Osteoblast (primary cell): ENCODE measurements around the gene ZFX. TPM values are rescaled to one million over a fixed set of nuclear protein-coding genes. Genes with fewer than 3 reads are reported as not detected.

ENCODE experiments used
- DNase-seq: peaks from one replicate; pipeline ENCODE4 v3.0.0; 2011; ENCODE audit warnings: low spot score, mixed read lengths; ENCODE audit not compliant: insufficient read length; ENCODE audit errors: missing footprints
- H2AFZ ChIP-seq: 2 replicates; pipeline ENCODE4 v1.6.0; 2011; ENCODE audit warnings: mild to moderate bottlenecking, low read length
- H3K27ac ChIP-seq: 2 replicates; pipeline ENCODE4 v1.5.1; 2011; ENCODE audit warnings: mild to moderate bottlenecking, low read depth, low read length, moderate library complexity
- H3K27me3 ChIP-seq: 2 replicates; pipeline ENCODE4 v1.6.0; 2012; ENCODE audit warnings: mild to moderate bottlenecking, control low read depth, inconsistent platforms, low read length, moderate library complexity; ENCODE audit not compliant: insufficient read depth
- H3K36me3 ChIP-seq: 2 replicates; pipeline ENCODE4 v1.5.1; 2011; ENCODE audit warnings: mild to moderate bottlenecking, low read length, control low read depth, moderate library complexity; ENCODE audit not compliant: insufficient read depth
- H3K4me1 ChIP-seq: 2 replicates; pipeline ENCODE4 v1.5.1; 2011; ENCODE audit warnings: mild to moderate bottlenecking, low read length, control low read depth, moderate library complexity; ENCODE audit not compliant: insufficient read depth
- H3K4me2 ChIP-seq: 2 replicates; pipeline ENCODE4 v1.6.0; 2011; ENCODE audit warnings: mild to moderate bottlenecking, low read length; ENCODE audit not compliant: insufficient read depth
- H3K4me3 ChIP-seq: fragments of 200-600 bp; sonication (generic); 3 replicates; pipeline ENCODE4 v1.5.1; 2012; ENCODE audit warnings: mild to moderate bottlenecking, low read length, inconsistent platforms; ENCODE audit not compliant: insufficient read depth
- H3K79me2 ChIP-seq: 2 replicates; pipeline ENCODE4 v1.6.0; 2012; ENCODE audit warnings: mild to moderate bottlenecking, low read length, control low read depth, inconsistent platforms; ENCODE audit not compliant: insufficient read depth
- H3K9me3 ChIP-seq: 2 replicates; pipeline ENCODE4 v1.5.1; 2011; ENCODE audit warnings: low read depth, low read length, control low read depth
- H4K20me1 ChIP-seq: 2 replicates; pipeline ENCODE4 v1.6.0; 2012; ENCODE audit warnings: mild to moderate bottlenecking, low read length, control low read depth; ENCODE audit not compliant: insufficient read depth
- CTCF ChIP-seq: IDR thresholded peaks from 2 replicates; pipeline ENCODE4 v1.5.1; 2011; ENCODE audit warnings: mild to moderate bottlenecking, low read depth, low read length, moderate library complexity; ENCODE audit errors: extremely low read depth
- total RNA-seq: library from RNA; depleted of rRNA; stranded (reverse); fragments of >200 nt; gene quantifications from 2 replicates; pipeline ENCODE4 v1.2.3, GENCODE V29; 2012

ZFX gene
- total RNA-seq, 1 donor: 50.7 TPM

GRCh38 chrX:24245202-24245601 lies 95.7 kb downstream of the ZFX start:
- Histone ChIP-seq H3K79me2 (no peaks in the 10 kb centered on the region), H2AFZ (no peak overlapping the region), H3K9me3 (no peaks in the 10 kb centered on the region), H3K27ac (no peak overlapping the region), H3K4me2 (no peak overlapping the region), H3K4me3 (no peak overlapping the region), H3K27me3 (peaks cover 3% of the 10 kb centered on the region), H4K20me1 (no peaks in the 10 kb centered on the region), H3K36me3 (no peaks in the 10 kb centered on the region), H3K4me1 (peaks cover 16% of the 10 kb centered on the region)
- TF ChIP-seq CTCF: no peak
- no peak for DNase-seq

- Histone ChIP-seq H3K36me3 (no peaks in the 10 kb centered on the region), H3K79me2 (no peaks in the 10 kb centered on the region), H4K20me1 (no peaks in the 10 kb centered on the region), H3K9me3 (no peaks in the 10 kb centered on the region), H3K4me2 (no peak overlapping the region), H2AFZ (no peak overlapping the region), H3K27ac (no peak overlapping the region), H3K27me3 (peaks cover 9% of the 10 kb centered on the region), H3K4me3 (no peak overlapping the region), H3K4me1 (peaks cover 7% of the 10 kb centered on the region)
- no peak for TF ChIP-seq CTCF
- DNase-seq: no peak
These were observed 98.5 kb downstream of the ZFX start for GRCh38 chrX:24248042-24248441.

GRCh38 chrX:24253030-24253429 lies 103.5 kb downstream of the ZFX start:
- no peak for DNase-seq
- Histone ChIP-seq H3K27ac (no peak overlapping the region), H3K4me3 (no peak overlapping the region), H3K79me2 (no peaks in the 10 kb centered on the region), H3K9me3 (no peaks in the 10 kb centered on the region), H3K36me3 (no peaks in the 10 kb centered on the region), H3K27me3 (peaks cover 12% of the 10 kb centered on the region), H3K4me1 (no peaks in the 10 kb centered on the region), H4K20me1 (no peaks in the 10 kb centered on the region), H3K4me2 (no peak overlapping the region), H2AFZ (no peak overlapping the region)
- no peak for TF ChIP-seq CTCF

GRCh38 chrX:24253469-24253868 lies 103.9 kb downstream of the ZFX start:
- no peaks in the 10 kb centered on the region for H3K79me2 ChIP-seq
- H3K4me2 ChIP-seq: no peak overlapping the region
- H3K4me3 ChIP-seq: no peak overlapping the region
- H3K4me1 ChIP-seq: no peaks in the 10 kb centered on the region
- no peaks in the 10 kb centered on the region for H3K36me3 ChIP-seq
- no peaks in the 10 kb centered on the region for H4K20me1 ChIP-seq
- H3K27me3 ChIP-seq: peaks cover 9% of the 10 kb centered on the region
- no peaks in the 10 kb centered on the region for H3K9me3 ChIP-seq
- H2AFZ ChIP-seq: no peak overlapping the region
- TF ChIP-seq CTCF: no peak
- no peak for DNase-seq
- H3K27ac ChIP-seq: no peak overlapping the region
